IgD-negative memory B cell (primary cell): ENCODE measurements around the gene EIF4E1B. TPM values are rescaled to one million over a fixed set of nuclear protein-coding genes. Genes with fewer than 3 reads are reported as not detected.

Experiments used
- H3K27ac Mint-ChIP-seq, 3 donors: one replicate each; pipeline ENCODE4 v1.8.0; 2020 to 2022; ENCODE audit warnings: mild to moderate bottlenecking in 3 of 3, mixed read lengths in 3 of 3, moderate library complexity in 1 of 3
- H3K27me3 Mint-ChIP-seq: one replicate; pipeline ENCODE4 v1.8.0; 2021; ENCODE audit warnings: mixed read lengths
- H3K36me3 Mint-ChIP-seq: one replicate; pipeline ENCODE4 v1.8.0; 2020; ENCODE audit warnings: mild to moderate bottlenecking, mixed read lengths
- H3K4me1 Mint-ChIP-seq, 3 donors: one replicate each; pipeline ENCODE4 v1.8.0; 2020 to 2022; ENCODE audit warnings: mixed read lengths in 3 of 3, mild to moderate bottlenecking in 1 of 3
- H3K4me3 Mint-ChIP-seq, 4 donors: one replicate each; pipeline ENCODE4 v1.8.0; 2020 to 2022; ENCODE audit warnings: mild to moderate bottlenecking in 4 of 4, mixed read lengths in 4 of 4, moderate library complexity in 3 of 4
- H3K9me3 Mint-ChIP-seq, 3 donors: one replicate each; pipeline ENCODE4 v1.8.0; 2020 to 2021; ENCODE audit warnings: mixed read lengths in 3 of 3, mild to moderate bottlenecking in 1 of 3
- polyA plus RNA-seq: library from polyadenylated mRNA; unstranded; fragments of 300-500 nt; fragmentation: Illumina TruSeq; gene quantifications from one replicate; pipeline ENCODE4 v1.2.3, GENCODE V29; 2021

EIF4E1B gene
- polyA plus RNA-seq, 1 donor from 2014 or later = not detected

DNA sequence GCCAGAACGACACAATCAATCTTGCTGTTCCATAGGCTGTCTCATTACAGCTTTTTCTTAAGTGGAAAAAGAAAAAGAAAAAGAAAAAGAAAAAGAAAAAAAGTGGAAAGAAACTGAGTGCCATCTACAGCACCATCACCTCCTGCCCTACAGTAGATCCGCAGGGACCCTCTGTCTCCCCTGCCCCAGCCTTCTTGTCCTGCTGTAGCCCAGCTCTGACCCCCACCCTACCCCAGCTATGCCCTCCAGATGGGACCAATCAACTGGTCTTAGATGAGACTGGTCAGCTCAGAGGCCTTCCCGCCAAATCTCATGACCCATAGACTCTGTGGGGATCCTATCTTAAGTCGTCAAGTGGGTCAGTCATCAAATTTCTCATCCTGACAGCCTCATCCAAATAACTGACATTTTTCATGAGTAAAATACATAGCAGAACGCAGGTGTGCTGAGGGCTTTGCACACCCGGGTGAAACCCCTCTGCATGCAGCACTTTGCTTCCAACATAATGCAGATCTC is 51.6 kb downstream of the EIF4E1B start:
- H3K4me1 Mint-ChIP-seq = peaks cover 0 to 2% (median 0%) of the 10 kb centered on the region in 3 donors
- H3K9me3 Mint-ChIP-seq = peaks cover 5 to 18% (median 15%) of the 10 kb centered on the region in 3 donors
- H3K27me3 Mint-ChIP-seq = peaks cover 51% of the 10 kb centered on the region
- H3K27ac Mint-ChIP-seq = no peak overlapping the region
- H3K36me3 Mint-ChIP-seq = peaks cover 2% of the 10 kb centered on the region
- H3K4me3 Mint-ChIP-seq = no peak overlapping the region

DNA sequence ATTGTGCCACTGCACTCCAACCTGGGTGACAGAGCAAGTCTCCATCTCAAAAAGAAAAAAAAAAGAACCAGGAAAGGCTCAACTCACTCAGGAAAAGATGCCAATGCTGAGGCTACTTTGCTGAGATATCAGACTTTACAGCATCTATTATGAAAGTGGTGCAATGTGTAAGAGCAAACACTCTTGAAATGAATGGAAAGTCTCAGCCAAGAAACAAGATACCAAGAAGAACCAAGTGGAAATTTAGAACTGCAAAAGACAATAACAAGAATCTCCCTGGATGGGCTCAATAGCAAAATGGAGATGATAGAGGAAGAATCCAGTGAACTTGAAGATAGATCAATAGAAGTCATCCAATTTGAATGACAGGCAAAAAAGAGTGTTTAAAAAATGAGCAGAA is 54.5 kb downstream of the EIF4E1B start:
- Mint-ChIP-seq H3K4me1 (no peaks in the 10 kb centered on the region), H3K27me3 (peaks cover 33% of the 10 kb centered on the region), H3K27ac (no peak overlapping the region)

DNA sequence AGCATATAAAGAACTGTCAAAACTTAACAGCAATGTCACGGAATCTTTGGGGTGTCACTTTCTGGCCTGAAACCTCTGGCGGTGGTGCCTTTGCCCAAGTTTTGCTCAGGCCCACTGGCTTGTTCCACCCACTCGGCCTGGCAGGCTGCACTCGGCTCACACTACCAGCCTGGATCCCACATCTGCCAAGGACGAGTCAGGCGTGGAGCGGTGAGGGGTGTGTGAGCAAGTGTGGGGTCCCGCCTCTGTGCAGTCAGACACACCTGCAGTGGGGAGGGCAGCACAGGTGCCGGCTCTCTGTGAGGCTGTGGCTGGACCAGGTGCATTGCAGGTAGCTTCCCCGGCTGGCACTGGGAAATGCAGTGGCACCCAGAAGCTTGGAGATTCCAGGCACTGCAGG is 56.8 kb downstream of the EIF4E1B start:
- H3K27ac Mint-ChIP-seq = no peak overlapping the region
- H3K27me3 Mint-ChIP-seq = peaks cover 43% of the 10 kb centered on the region
- H3K4me3 Mint-ChIP-seq = no peak overlapping the region
- H3K36me3 Mint-ChIP-seq = peaks cover 2% of the 10 kb centered on the region
- H3K9me3 Mint-ChIP-seq = peaks cover 7 to 18% (median 15%) of the 10 kb centered on the region in 3 donors
- H3K4me1 Mint-ChIP-seq = no peaks in the 10 kb centered on the region

More for the DNA sequence above, 54.5 kb downstream of the EIF4E1B start:
- peaks cover 7 to 18% (median 15%) of the 10 kb centered on the region in 3 donors for H3K9me3 Mint-ChIP-seq
- H3K4me3 Mint-ChIP-seq = no peak overlapping the region
- peaks cover 2% of the 10 kb centered on the region for H3K36me3 Mint-ChIP-seq

DNA sequence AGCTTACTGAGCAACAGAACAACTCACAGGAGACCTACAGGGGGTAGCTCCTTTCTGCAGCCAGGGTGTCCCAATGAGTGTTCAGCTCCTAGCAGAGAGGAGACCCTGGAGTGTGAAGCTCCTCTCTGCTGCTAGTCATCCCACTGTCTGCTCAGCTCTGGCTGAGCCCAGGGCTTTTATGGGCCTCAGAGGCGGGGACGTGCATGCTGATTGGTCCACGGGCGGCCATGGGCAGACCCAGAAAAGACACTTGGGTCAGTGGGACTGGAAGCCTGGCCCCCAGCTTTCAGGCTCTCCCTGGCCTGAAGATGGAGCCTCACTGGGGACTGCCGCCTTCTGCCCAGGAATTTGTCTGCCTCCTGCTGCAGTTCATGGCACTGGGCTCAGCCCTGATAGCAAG is 57.4 kb downstream of the EIF4E1B start:
- Mint-ChIP-seq H3K27ac (no peak overlapping the region), H3K4me1 (no peaks in the 10 kb centered on the region), H3K27me3 (peaks cover 41% of the 10 kb centered on the region), H3K36me3 (peaks cover 2% of the 10 kb centered on the region), H3K9me3 (peaks cover 7 to 18% (median 15%) of the 10 kb centered on the region in 3 donors), H3K4me3 (no peak overlapping the region)

DNA sequence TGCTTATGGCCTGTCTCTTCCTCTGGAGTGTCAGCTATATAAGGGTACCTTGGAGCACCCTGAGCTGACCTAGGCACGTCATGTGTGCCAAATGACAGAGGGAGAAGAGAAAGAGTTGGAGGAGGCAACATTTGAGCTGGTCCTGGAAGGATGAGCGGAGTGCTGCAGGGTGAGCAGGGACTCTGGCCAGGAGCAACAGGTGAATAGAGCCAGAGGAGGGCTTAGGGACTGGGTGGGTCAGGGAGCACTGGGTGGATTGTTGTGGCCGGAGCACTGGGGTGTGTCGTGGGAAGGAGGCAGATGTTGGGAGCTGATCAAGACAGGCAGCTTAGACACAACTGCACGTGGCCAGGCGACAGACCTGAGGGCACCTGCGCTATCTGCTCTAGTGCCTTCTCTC is 60.4 kb downstream of the EIF4E1B start:
- Mint-ChIP-seq H3K27ac (no peak overlapping the region), H3K4me1 (no peaks in the 10 kb centered on the region), H3K4me3 (no peak overlapping the region), H3K36me3 (no peaks in the 10 kb centered on the region), H3K27me3 (peaks cover 43% of the 10 kb centered on the region), H3K9me3 (peaks cover 2 to 3% (median 2%) of the 10 kb centered on the region in 3 donors)

DNA sequence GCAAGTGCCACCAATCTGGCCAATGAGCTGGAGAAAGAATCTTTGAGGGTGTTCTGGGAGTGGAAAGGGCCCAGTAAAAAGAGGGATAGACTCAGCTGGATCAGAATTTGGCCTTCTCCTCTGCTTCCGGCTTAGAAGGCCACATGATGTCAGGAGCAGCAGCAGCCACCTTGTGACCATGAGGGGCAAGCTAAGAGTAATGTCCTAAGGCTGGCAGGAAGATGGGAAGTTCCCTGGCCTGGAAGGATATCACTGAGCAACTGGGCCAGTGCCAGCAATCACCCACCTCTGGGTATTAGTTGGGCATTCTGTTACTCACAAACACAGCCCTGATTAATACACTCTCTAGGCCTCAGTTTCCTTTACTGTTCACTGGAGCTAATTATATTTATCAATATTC is 61.0 kb downstream of the EIF4E1B start:
- H3K9me3 Mint-ChIP-seq = peaks cover 0 to 3% (median 0%) of the 10 kb centered on the region in 3 donors
- H3K4me1 Mint-ChIP-seq = no peaks in the 10 kb centered on the region
- peaks cover 43% of the 10 kb centered on the region for H3K27me3 Mint-ChIP-seq
- no peak overlapping the region for H3K27ac Mint-ChIP-seq
- H3K36me3 Mint-ChIP-seq = no peaks in the 10 kb centered on the region
- H3K4me3 Mint-ChIP-seq = no peak overlapping the region

DNA sequence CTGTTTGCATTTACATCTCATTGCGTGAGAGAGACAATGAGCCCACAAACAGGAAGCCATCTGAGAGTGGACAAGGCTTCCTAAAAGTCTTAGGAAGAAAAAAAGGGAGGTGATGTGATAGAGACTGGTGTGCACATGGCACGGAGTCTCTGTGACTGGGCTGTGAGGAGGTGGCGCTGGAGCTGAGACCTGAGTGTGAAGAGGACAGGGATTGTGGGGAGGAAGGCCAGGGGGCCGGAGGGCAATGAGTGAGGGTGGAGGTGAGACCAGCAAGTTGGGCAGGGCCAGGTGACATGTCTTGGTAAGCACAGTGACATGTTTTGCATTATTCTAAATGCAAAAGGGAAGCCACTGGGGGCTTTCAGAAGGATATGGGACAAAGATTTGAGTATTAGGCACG is 61.9 kb downstream of the EIF4E1B start:
- Mint-ChIP-seq H3K9me3 (no peaks in the 10 kb centered on the region), H3K36me3 (no peaks in the 10 kb centered on the region), H3K4me1 (no peaks in the 10 kb centered on the region), H3K27ac (no peak overlapping the region), H3K4me3 (peak overlapping the region in 1 of 4 donors; percentile 27), H3K27me3 (peaks cover 49% of the 10 kb centered on the region)

DNA sequence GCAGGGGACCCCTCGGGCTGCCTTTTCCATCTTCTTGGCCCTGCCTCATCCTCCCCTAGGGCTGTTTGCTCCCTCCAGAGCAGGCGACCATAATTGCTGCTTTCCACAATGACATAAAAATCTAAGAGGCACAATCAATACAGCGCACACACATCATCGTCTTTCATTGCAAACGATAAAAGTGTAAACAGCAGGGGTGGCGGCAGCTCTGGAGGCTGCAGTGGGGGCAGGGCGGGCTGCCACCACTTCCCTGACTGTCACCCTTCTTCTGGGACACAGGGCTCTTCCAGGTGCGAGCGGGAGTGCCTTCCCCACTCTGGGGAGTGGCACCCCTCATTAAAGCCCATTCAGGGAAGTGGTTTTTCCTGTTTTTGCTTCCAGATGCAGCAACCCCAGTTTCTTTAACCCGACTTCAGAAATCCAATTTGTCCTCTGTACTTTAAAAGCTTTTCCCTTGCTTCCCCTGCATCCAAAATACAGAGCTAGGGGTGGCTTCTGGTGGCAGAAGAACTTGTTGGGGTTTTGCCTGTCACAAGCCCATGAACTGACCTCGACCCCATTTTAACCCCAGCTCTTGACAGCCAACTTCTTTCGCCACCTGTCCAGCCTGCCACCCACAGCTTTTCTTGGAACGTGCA is 62.5 kb downstream of the EIF4E1B start:
- H3K36me3 Mint-ChIP-seq = no peaks in the 10 kb centered on the region
- H3K27me3 Mint-ChIP-seq = peaks cover 54% of the 10 kb centered on the region
- no peak overlapping the region for H3K27ac Mint-ChIP-seq
- H3K4me1 Mint-ChIP-seq = no peaks in the 10 kb centered on the region
- no peak overlapping the region for H3K4me3 Mint-ChIP-seq
- H3K9me3 Mint-ChIP-seq = no peaks in the 10 kb centered on the region

DNA sequence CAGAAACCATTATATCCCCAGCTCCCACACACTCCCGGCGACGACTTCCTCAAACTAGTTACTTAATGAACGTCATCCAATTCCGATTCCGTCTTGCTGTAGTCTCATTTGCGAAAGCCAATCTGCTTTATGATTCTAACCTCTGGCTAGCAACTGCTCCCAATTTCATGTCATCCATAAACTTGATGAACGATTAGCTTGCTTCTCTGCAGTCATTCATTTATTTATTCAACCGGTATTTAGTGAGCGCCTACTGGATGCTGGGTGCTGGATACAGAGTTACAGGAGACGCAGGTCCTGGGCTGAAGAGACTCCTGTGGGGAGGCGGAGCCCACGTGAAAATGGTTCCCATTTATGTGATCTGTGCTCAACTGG is 63.0 kb downstream of the EIF4E1B start:
- H3K9me3 Mint-ChIP-seq = no peaks in the 10 kb centered on the region
- H3K4me3 Mint-ChIP-seq = peak overlapping the region in 1 of 4 donors; percentile 23
- H3K36me3 Mint-ChIP-seq = no peaks in the 10 kb centered on the region
- H3K4me1 Mint-ChIP-seq = no peaks in the 10 kb centered on the region
- peaks cover 58% of the 10 kb centered on the region for H3K27me3 Mint-ChIP-seq
- no peak overlapping the region for H3K27ac Mint-ChIP-seq

DNA sequence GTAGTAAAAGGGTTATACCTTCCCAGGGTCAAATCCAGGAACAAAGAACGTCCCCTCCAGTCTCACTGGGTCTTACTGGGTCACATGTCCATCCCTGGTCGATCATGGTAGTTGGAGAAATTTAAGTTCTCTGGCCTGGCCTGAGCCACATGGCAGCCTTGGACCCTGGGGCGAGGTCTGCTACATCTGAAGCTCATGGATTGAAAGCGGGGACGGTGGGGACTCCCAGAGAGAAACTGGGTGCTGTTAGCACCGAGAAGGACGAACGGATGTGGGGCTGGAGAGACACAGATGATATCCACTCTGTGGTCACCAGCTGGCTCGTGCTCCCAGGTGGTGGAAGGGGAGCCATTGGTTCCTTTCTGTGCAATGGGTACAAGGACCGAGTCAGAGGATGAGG is 63.7 kb downstream of the EIF4E1B start:
- Mint-ChIP-seq H3K27me3 (peaks cover 65% of the 10 kb centered on the region), H3K9me3 (no peaks in the 10 kb centered on the region), H3K27ac (no peak overlapping the region), H3K4me3 (no peak overlapping the region), H3K4me1 (no peaks in the 10 kb centered on the region), H3K36me3 (no peaks in the 10 kb centered on the region)

DNA sequence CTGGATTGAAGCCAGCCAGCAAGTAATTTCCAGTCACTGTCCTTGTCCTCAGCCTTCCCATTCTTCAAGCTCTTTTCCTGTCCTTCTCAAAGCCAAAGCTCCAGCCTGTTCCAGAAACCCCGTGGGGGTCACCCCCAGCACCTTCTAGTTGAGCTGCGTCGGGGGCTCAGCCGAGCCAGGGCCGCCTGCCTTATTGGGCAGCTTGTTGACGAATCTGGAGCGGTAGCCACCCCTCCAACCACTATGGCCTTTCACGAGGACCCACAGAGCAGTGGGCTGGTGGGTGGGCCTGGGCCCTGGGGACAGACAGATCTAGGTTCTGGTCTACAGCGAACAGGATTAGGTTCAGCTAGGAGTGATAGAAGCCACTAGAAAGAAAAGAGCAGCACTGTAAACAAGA is 64.2 kb downstream of the EIF4E1B start:
- Mint-ChIP-seq H3K27me3 (peaks cover 62% of the 10 kb centered on the region), H3K9me3 (no peaks in the 10 kb centered on the region), H3K4me3 (no peak overlapping the region), H3K36me3 (no peaks in the 10 kb centered on the region), H3K27ac (no peak overlapping the region), H3K4me1 (no peaks in the 10 kb centered on the region)

DNA sequence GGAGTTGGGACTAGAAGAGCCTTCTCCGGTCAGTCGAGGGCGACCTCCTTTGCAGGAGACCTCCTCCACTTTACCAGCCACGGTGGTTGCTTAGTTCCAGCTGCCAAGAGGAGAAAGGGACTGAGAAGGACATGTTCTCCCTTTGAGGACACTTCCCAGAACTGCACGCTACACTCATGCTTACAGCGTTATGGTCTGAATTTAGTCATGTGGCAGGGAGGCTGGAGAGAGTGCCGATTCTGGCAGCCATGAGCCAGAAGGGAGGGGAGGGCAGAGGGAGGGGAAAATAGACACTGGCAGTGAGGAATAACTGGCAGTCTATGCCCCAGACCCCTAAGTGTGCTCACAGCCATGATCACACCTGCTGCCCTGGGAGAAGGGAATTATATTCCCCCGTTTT is 64.6 kb downstream of the EIF4E1B start:
- no peaks in the 10 kb centered on the region for H3K36me3 Mint-ChIP-seq
- H3K9me3 Mint-ChIP-seq = no peaks in the 10 kb centered on the region
- H3K27ac Mint-ChIP-seq = no peak overlapping the region
- no peak overlapping the region for H3K4me3 Mint-ChIP-seq
- peaks cover 65% of the 10 kb centered on the region for H3K27me3 Mint-ChIP-seq
- no peaks in the 10 kb centered on the region for H3K4me1 Mint-ChIP-seq

Other genes starting within 250 kb of the EIF4E1B start
- 38.1 TPM for gene NOP16, start 242.1 kb upstream of the EIF4E1B start, polyA plus RNA-seq
- 242 TPM for gene HIGD2A, start 241.9 kb upstream of the EIF4E1B start, polyA plus RNA-seq
- gene CLTB, start 214.1 kb upstream of the EIF4E1B start, polyA plus RNA-seq = 54.1 TPM
- gene FAF2, start 182.3 kb upstream of the EIF4E1B start, polyA plus RNA-seq = 11.1 TPM
- gene RNF44, start 93.3 kb upstream of the EIF4E1B start, polyA plus RNA-seq = 6.0 TPM
- not detected for gene CDHR2, start 81.3 kb upstream of the EIF4E1B start, polyA plus RNA-seq
- gene GPRIN1, start 20.5 kb upstream of the EIF4E1B start, polyA plus RNA-seq = 0.35 TPM
- not detected for gene SNCB, start 141 bp upstream of the EIF4E1B start, polyA plus RNA-seq
- gene TSPAN17, start 16.8 kb downstream of the EIF4E1B start, polyA plus RNA-seq = 19.5 TPM
- not detected for gene UNC5A, start 179.9 kb downstream of the EIF4E1B start, polyA plus RNA-seq